Stimulated activated CD8-positive, alpha-beta memory T cell treated with anti-CD3 and anti-CD28 coated beads, Interleukin-2, amount 100 ng/mL, for 48 hours (primary cell): ENCODE results near the gene ROBO4.

Experiments
- DNase-seq, 2 donors: peaks; one replicate each; pipeline ENCODE4 v3.0.0-alpha.2; 2020; ENCODE audit warnings: low read depth in 2 of 2

Gene ROBO4

DNA sequence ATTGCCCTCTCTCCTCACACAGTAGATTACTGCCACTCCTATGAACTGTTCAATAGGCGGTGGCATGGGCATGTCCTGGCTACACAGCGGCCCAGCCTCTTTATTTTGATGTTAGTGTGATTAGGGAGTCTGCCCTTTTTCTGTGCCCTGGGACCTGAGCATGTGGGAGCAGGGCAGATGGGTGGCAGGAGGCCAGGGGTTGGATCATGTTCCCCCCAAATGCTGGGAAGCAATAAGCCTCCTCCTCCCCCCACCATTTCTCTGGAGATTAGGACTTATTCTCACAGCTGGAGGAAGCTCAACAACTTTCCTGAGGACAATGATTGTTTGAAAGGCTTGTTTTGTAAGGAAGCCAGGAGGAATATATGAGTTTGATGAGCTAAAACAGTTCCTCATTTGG is 22.2 kb upstream of the ROBO4 start:
- DNase-seq: no peak

DNA sequence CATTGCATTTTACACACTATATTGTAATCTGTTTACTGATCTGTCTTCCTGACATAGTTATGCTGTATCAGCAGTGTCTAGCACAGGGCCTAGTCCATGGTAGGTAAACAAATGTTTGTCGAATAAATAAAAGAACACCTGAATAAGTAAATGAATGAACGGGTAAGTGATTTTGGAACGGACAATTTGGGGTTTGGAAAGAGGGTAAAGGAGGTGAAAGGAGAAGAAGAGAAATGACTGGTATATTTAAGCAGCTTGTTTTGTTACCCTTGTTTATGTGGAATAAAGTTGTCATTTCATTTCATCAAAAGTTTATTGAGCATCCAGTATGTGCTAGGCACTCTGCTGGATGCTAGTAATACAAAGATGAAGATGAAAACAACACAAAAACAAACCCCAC is 21.3 kb upstream of the ROBO4 start, which contains the start of gene HEPN1:
TSS of gene HEPN1 (plus strand) at position 301 of the 400 bp plus-strand sequence.
- no peak for DNase-seq

DNA sequence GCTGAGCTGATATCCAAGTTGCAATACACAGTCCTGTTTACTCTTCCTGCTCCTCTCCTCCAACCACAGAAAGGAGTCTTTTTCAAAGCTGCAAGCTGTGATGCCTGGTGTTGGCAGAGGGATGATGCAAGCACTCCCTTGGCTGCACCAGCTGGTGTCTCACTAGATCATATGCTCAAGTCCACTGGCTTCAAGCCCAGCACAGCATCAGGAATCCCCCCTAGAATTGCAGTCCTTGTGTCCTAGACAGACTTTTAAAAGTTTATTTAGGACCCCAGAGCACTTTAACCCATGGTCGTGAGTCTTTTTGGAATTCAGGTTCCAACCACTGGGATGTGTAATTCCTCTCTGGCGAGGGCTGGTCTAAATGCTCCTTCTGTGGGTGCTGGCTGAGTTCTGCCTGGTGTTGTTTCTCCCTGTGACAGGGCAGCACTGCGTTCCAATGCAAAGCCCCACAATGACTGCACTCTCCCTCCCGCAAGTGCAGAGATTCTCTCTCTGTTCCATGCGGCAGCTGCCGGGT is 19.5 kb upstream of the ROBO4 start:
- DNase-seq: no peak

DNA sequence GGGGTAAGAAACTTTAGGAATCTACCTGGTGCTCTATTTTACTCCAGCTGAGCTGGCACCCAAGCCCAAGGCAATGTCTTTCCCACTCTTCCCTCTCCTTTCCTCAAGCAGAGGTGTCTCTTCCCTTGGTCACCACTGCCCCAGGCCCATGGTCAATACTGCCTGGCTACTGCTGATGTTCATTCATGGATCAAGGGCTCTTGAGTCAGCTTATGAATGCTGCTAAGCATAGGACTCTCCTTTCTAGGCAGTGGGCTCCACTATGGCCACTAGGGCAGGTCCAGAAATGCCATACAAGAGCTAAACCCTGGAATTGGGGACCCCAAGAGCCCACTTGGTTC is 18.7 kb upstream of the ROBO4 start:
- no peak for DNase-seq

DNA sequence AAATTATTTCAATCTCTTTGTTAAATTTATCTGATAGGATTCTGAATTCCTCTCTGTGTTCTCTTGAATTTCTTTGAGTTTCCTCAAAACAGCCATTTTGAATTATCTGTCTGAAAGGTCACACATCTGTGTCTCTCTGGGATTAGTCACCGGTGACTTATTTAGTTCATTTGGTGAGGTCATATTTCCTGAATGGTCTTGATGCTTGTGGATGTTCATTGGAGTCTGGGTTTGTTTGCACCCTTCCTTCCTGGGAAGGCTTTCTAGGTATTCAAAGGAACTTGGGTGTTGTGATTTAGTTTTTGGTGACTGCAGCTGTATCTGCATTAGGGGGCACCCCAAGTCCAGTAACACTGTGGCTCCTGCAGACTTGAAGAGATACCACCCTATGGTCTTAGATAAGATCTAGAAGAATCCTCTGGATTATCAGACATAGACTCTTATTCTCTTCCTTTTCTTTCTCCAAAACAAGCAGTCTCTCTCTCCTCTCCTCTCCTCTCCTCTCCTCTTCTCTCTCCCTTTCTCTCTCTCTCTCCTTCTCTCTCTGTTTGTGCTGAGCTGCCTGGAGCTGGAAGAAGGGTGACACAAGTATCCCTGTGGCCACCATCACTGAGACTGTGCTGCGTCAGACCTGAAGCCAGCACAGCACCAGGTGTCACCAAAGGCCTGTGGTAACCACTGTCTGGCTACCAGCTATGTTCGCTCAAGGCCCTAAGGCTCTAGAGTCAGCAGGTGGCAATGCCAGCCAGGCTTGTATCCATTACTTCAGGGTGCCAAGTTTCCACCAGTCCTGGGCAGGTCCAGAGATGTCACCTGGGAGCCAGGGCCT is 18.1 kb upstream of the ROBO4 start:
- no peak for DNase-seq

DNA sequence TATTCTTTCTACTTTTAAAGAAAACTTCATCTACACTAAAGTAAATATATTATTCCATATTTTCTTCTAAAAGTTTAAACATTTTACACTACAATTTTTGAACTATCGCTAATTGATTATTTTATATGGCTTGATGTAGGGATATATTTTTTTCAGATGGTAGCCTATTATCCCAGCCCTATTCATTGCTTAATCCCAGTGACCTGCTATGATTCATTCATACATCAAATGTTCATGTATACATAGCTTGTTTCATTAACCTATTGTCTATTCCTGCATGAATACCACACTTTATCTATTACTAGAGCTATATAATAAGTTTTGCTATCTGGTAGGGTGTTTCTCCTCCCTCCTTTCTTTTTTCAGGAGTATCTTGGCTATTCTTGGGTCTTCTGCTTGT is 5.0 kb upstream of the ROBO4 start:
- DNase-seq: no peak

DNA sequence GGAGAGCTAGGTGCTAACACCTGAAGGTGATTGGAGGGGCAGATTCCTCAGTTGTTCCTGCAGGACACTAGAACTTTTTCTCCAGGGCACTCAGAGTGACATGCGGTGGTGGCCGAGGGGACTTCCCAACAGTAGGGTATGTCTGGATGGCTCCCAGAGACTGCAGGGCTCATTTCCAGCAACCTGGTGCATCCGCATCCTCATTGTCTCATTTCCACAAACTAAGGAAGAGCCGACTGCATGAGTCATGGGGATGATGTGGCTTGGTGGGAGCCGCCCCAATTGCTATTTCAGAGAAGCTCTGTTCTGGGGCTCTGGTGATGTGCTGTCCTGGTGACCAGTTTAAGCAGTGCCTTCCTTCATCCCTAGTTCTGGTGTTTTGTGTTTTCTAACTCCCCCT is 2.8 kb upstream of the ROBO4 start:
- DNase-seq: no peak

DNA sequence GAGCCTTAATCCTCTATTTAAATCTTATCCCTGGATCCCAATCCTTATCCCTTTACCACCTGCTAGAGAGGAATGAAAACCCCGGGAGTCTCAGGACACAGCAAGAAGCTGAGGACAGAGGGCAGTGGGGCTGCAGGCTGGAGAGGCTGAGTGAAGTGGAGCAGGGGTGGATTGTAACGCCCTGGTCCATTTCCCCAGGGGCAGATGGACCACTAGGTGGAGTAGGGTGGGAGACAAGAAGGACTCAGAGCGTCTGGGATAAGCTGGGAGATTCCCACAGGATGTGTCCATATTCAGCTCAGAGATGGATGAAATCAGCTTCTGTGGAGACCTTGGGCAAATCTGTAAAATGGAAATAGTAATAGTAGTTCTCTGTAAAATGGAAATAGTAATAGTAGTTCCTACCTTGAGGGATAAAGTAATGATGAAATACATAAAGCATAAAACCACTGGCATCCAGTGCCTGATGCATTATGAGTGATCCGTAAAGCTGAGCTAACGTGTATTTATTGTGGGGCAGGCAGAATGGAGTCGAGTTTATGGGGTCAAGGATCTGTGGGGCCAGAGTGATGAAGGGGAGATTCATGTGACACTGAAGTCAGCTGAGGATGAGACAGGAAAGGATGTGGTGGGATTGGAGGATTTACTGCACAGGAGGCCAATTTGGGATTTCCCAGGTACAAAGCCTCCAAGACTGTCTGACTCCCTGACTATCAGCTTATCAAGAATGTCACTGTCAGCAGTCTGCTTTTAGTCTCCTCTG is 1.9 kb upstream of the ROBO4 start:
- DNase-seq: no peak

DNA sequence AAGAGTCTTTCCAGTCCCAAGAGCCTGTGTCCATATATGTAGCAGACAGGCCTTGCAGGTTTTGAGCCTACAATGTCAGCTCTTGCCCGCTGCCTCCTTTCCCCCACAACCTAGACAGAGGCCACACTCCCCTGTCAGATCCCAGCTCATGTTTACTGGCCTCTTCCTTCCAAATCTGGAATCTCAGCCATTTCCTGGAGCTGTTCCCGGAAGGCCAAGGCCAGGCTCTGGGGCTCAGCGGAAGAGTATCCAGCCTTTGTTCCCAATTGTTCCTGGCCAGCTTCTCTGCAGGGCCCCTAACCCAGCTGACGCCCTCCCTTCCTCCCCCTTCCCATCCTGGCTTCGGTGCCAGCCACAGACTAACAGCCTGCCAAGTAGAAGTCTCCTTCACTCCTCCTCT is 1.0 kb upstream of the ROBO4 start:
- DNase-seq: no peak

DNA sequence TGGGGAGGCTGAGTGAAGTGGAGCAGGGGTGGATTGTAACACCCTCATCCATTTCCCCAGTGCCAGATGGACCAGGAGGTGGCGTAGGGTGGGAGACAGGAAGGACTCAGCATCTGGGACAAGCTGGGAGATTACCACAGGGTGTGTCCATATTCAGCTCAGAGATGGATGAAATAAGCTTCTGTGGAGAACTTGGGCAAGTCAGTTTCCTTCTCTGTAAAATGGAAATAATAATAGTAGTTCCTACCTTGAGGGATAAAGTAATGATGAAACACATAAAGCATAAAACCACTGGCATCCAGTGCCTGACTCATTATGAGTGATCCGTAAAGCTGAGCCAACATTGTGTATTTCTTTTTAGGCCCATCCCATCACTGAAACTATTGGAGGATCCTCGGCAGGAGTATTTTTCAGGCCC is 607 bp upstream of the ROBO4 start:
- no peak for DNase-seq

DNA sequence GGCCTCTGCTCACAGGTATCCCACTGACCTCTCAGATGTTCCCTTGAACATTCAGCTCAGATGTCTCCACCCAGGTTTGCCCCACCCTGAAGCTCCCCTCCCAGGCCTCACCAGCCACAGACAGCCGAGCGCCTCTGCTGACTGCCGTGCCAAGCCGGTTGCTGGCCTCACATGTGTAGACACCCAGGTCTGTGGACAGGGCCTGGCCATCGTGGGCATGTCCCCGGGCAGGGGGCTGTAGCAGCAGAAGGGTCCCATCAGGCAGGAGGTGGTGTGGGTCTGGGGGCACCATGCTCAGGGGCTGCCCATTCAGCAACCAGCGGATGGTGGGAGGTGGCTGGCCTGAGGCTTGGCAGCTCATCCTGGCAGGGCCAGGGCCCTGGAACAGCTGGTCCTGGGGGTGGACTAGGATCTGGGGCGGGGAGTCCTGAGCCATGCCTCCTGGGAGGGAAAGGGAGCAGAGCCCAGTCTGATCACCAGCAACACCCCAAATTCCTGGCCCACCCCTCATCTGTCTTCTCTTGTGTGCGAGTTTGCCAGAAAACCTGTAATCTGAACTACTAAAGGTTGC is 759 bp downstream of the ROBO4 start:
- no peak for DNase-seq

DNA sequence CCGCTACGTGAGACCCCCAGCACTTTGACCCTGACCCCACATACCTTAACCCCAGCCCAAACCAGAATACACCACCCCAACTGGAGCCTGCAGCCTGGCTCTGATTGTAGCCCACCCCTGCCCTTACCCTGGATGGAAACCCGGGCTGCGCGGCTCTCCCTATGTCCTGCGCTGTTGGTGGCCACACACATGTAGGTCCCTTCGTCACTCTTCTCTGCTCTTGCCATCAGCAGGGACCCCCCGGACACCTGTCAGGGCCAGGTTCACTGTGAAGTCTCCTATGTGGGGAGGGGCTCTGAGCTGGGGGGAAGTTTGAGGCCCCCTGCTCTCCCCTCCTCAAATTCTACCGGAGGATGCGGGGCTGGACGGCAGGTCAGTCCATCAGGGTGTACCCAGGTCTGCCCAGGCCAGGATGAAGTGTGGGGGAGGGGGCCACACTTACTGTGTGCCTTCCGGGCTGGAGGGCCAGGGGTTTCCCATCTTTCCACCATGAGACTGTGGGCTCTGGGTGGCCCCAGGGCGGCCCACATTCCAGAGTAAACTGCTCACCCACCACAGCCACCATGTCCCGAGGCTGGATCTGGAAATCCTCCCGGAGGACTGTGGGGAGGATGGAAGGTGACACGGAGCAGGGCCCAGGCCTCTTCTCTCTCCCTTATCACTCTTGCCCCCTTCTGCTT is 1.5 kb downstream of the ROBO4 start:
- DNase-seq: no peak

DNA sequence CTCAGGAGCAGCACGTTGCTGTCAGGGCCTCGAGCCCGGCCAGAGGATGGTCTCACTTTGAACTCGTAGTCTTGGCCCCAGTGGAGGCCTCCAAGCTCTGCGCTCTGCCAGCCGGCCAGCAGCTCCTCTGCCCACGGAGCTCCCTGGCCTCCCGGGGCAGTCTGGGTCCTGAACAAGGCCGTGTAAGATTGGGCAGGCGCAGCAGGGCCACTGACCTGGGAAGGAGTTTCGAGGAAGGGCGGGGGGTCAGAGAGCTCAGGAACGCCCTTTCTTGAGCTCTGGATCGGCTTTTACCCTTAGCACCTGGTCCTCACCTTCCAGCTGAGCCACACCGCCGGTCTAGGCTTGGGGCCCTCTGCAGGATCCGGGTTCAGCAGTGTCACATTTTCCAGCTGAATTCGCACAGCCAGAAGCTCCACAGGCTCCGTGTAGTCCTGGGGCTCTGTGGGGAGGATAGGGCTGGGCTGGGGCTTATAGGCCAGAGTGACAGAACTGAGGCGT is 2.1 kb downstream of the ROBO4 start:
- no peak for DNase-seq

DNA sequence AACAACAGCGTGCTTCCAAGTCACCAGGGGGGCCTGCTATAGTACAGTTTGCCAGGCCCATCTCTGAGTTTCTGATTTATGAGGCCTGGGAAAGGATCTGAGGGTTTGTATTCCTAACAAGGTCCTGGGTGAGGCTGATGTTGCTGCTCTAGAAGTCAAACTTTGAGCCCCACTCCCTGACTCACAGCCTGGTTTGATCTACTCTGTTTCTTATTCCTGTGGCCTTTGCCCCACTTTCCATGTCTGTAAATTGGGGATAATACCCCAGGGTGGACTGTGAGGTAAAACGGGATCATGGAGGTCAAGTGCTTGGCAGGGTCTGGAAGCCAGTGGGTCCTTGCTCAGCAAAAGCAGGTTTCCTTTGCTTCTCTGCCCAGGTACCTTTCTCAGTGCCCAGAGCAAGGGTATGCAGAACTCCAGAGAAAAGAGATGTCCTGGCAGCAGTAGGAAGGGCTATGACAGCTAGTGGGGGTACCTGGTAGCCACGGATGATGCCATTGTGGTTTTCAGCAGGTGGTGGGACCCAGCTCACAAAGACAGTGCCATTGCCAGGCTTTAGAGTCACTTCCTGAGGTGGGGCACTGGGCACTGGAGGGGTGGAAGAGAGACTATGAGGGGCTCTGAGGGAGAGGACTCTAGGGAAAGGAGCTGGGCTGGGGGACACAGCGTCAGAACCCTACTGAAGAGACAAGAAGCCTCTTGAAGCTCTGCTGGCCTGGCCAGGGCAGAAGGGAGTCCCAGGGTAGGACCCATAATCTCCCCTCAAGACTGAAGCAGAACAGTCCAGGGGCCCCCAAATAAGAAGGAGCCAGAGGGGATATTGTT is 2.8 kb downstream of the ROBO4 start:
- DNase-seq: no peak

DNA sequence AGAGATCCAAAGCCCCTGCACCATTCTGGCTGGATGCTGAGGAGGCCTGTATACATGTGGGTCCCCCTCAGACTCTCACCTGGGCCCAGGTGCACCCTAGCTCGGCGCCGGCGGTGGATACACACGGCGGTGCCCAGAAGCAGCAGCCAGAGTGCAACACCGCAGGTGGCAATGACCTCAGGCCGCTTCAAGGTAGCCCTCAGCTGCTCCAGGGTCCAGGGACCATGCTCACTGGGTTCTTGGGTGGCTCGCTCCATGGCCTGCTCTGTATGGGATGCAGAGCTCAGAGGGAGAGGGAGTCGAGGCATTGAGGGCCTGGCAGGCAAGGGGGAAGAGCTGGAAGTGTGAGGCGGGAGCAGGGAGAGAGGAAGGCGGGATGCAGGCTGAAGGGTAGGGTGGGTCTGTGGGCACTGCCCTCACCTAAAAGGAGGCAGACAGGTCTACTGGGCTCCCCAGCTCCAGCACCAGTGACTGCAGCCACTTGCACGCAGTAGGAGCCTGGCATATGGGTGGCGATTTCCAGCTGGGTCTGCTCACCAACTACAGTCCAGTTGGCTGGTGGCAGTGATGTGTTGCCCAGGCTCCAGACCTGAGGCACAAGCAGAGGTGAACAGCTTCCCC is 3.8 kb downstream of the ROBO4 start:
- no peak for DNase-seq

DNA sequence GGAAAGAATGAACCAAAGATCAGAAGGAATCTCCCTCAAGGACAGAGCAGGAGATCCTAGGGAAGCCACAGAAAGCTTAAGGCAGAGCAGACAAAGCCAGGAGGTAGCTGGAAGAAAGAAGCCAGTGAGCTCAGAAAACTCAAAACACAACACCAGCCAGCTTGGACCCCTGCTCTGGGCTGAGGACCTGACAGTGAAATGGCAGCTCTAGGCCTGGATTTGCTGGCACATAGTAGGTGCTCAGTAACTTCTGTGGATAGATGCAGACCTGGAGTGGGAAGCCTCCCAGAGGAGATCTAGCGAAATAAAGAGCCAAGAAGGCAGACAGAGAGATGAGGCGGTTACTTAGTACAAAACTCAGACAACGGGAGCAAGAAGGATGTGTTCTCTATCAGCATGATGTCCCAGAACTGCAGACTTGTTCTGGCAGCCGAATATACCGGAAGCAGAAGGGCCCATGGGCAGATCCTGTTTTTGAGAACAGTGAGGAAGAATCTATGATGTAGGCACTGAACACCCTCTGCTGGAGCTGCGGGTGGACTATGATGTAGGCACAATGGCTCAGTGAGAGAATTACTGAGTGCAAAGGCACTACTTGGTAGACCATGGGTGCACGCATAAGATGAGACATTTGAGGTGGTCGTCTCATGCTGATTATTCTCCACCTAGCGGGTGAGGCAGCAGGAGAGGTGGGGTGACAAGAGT is 4.8 kb downstream of the ROBO4 start:
- no peak for DNase-seq

DNA sequence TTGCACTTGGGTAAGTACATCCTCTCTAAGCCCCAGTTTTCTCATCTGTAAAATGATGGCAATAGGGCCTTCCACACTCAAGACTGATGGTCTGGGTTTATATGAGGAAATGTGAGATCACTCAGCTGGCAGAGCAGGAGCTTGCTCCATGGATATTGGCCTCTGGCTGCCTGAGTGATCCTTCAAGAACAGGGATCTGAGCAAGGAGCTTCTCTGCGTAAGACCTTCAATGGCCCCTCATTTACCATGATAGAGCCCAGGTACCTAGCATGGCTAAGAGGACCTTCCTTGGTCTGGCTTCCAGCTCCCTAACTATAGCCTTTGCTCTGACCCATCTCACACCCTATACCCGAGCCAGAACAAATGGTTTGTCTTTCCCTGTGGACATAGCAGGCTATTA is 5.5 kb downstream of the ROBO4 start:
- DNase-seq: no peak

DNA sequence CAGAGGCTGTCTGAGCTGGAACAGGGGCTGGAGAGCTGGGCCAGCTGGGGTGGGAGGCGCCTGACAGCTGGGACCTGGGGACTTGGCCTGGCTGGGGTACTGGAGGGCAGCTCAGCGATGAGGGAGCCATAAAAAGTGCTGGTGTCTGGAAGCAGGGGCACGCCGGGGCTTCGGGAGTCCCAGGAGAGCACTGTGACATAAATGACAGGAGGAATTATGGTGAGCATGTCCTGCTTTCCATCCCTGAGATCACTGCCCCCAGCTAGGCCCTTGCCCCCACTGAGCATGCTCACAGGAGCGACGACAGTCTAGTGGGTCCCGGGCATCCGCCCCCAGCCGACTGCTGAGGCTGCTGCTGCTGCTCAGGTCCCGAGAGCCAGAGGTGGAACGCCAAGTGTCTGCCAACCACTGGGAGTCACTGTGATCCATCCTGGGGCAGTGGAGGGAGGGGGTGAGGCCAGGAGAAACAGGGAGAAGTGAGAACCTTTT is 6.2 kb downstream of the ROBO4 start:
- DNase-seq: no peak

DNA sequence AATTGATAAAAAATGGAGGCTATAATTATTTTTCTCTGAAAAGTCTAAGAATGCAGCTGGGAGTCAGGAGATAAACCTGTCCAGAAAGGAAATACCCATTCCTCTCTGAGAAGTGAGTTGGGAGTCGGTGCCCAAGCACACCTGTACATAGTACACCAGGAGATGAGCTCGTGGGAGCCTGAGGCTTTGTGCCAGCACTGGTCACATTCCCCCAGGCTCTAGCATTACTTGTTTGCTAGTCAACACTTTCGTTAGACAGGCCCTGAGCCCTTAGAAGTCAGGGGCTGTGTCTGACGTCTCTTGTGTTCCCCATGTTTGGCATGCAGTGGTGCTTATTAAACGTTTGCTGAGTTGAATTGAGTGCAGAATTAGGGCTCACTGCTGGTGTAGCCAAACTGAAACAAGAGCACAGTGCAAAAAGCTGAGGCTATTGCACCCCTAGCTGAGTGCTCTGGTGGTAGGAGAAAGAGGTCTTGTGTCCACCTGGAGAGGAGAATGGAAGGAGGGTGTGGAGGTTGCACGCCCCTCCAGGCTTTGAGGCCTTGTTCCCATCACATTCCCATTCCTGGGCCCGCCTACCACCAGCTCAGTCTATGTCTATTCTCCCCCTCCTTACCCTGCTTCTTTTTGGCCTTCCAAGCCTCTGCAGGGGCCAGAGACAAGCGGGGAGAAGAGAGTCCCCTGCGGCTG is 6.8 kb downstream of the ROBO4 start:
- no peak for DNase-seq
